Calu3 (cell line): Measurements from ENCODE around the gene NNT. TPM values are rescaled to one million over a fixed set of nuclear protein-coding genes. Genes with fewer than 3 reads are reported as not detected.

Experiments
- BruUV-seq: library from RNA; stranded (reverse); fragments of 400-500 nt; replicated peaks from 2 replicates; lab custom pipeline; 2021; lab: Mats Ljungman, UMichigan
- CTCF ChIA-PET: fragments of 300-600 bp; sonication (Branson Sonifier 250); formaldehyde crosslinking; loops from one replicate; lab custom pipeline; 2022; ENCODE audit warnings: antibody characterized with exemption; lab: Charles Lee
- DNase-seq: peaks from one replicate; pipeline ENCODE4 v3.0.0; 2022
- H3K27ac Mint-ChIP-seq: one replicate; pipeline ENCODE4 v1.8.0; 2022; ENCODE audit warnings: mixed read lengths; ENCODE audit not compliant: unreplicated experiment
- H3K27me3 Mint-ChIP-seq: one replicate; pipeline ENCODE4 v1.8.0; 2022; ENCODE audit warnings: mixed read lengths; ENCODE audit not compliant: unreplicated experiment
- H3K36me3 Mint-ChIP-seq: one replicate; pipeline ENCODE4 v1.8.0; 2022; ENCODE audit warnings: mild to moderate bottlenecking, moderate library complexity, mixed read lengths; ENCODE audit not compliant: insufficient read depth, unreplicated experiment
- H3K4me1 Mint-ChIP-seq: one replicate; pipeline ENCODE4 v1.8.0; 2022; ENCODE audit warnings: mild to moderate bottlenecking, low read depth, mixed read lengths; ENCODE audit not compliant: unreplicated experiment
- H3K4me3 Mint-ChIP-seq: one replicate; pipeline ENCODE4 v1.8.0; 2022; ENCODE audit warnings: mild to moderate bottlenecking, low read depth, moderate library complexity, mixed read lengths; ENCODE audit not compliant: unreplicated experiment
- H3K9me3 Mint-ChIP-seq: one replicate; pipeline ENCODE4 v1.8.0; 2022; ENCODE audit warnings: low read depth, mixed read lengths; ENCODE audit not compliant: unreplicated experiment
- intact Hi-C: fragments of 100-400 bp; cut with micrococcal nuclease; formaldehyde crosslinking; loops from one replicate; pipeline ENCODE4 v1.10.0; 2022; ENCODE audit not compliant: unreplicated experiment
- total RNA-seq: library from RNA; stranded (reverse); gene quantifications from 2 replicates; pipeline ENCODE4 v1.2.3, GENCODE V29; 2022
- TF ChIP-seq, protein P1 (sequence below): fragments of 200-600 bp; IDR thresholded peaks from one replicate; pipeline ENCODE4 v1.8.0; 2022; ENCODE audit warnings: antibody characterized with exemption; ENCODE audit not compliant: unreplicated experiment

The NNT gene
- total RNA-seq, 1 experiment from 2014 or later = 72.4 TPM

DNA sequence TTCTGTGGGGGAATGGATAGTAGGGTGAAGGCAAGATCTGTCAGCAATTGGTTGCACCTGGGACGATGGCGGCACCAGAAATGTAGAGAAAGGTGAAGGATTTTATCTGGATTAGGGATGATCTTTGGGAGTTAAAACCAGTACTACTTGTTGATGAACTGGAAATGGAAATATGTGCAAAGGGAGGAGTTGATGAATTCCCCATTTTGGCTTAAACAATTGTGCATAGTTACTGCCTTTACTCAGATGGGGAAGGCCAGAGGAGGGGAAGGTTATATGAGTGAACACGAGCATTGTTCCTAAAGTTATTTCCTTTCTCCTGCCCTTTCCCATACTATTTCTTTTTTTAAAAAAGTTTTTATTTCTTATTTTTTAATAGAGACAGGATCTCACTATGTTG lies 19.1 kb downstream of the NNT start:
- intact Hi-C loops = no loop called here
- BruUV-seq = no TSS peak
- Mint-ChIP-seq H3K27ac (no peak overlapping the region), H3K9me3 (no peaks in the 10 kb centered on the region), H3K27me3 (no peaks in the 10 kb centered on the region), H3K4me1 (no peaks in the 10 kb centered on the region), H3K4me3 (no peak overlapping the region), H3K36me3 (no peaks in the 10 kb centered on the region)
- CTCF ChIA-PET = interaction anchor here (0.6 kb wide), 1 partner anchor 16 kb away, joined by 5 read pairs; no protein-coding TSS in a partner anchor
- TF ChIP-seq, protein P1, sequence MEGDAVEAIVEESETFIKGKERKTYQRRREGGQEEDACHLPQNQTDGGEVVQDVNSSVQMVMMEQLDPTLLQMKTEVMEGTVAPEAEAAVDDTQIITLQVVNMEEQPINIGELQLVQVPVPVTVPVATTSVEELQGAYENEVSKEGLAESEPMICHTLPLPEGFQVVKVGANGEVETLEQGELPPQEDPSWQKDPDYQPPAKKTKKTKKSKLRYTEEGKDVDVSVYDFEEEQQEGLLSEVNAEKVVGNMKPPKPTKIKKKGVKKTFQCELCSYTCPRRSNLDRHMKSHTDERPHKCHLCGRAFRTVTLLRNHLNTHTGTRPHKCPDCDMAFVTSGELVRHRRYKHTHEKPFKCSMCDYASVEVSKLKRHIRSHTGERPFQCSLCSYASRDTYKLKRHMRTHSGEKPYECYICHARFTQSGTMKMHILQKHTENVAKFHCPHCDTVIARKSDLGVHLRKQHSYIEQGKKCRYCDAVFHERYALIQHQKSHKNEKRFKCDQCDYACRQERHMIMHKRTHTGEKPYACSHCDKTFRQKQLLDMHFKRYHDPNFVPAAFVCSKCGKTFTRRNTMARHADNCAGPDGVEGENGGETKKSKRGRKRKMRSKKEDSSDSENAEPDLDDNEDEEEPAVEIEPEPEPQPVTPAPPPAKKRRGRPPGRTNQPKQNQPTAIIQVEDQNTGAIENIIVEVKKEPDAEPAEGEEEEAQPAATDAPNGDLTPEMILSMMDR = no peak
- DNase-seq = no peak

DNA sequence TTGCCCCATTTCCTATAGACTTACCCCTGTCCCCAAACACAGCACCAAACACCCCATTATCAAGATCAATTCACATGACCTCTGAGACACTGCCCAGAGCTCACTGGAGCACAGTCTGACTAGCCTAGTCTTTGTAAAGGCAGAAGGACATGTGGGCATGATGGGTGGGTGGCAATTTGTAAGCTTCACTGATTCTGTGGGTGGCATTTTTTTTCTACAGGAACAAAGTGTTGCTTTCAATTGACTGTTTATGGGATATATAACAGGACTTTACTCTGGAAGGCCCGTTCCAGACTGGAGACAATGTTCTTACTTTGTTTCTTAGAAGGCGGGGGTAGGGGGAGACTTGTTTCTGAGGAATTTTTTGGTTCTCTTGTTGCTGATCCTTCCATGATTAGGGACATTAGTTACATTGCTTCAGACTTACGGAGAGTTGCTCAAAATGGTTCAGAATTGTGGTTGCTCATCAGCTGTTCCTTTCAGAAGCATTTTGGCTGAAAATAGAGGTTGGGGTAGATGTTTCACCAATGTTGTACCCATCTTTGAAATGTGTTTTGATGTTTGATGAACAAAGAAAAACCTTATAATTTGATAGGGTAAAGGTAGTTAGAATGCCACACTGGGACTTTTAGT lies 20.2 kb downstream of the NNT start:
- Mint-ChIP-seq H3K27me3 (no peaks in the 10 kb centered on the region), H3K27ac (no peak overlapping the region), H3K36me3 (no peaks in the 10 kb centered on the region), H3K4me3 (no peak overlapping the region), H3K4me1 (no peaks in the 10 kb centered on the region), H3K9me3 (no peaks in the 10 kb centered on the region)
- TF ChIP-seq, protein P1 = no peak
- CTCF ChIA-PET = no interaction called here
- DNase-seq = no peak
- intact Hi-C loops = no loop called here
- BruUV-seq = no TSS peak

DNA sequence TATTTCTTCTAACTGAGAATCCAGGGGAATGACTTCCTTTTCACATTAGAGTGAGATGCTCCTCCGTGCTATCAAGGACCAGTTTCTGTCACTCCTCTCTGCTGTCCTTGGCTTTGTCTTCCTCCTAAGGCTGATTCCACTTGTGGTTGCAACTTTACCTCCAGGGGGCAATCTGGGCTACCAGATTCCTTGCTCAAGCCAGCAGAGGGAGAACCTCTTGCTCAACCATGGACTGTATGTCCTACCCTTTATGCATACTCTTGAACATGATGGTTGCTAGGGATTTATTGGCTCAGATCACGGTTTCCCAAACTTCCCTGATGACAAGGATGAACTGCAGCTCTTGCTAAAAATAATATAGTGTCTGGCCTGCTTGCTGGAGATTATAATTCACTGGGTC lies 24.0 kb downstream of the NNT start:
- CTCF ChIA-PET = no interaction called here
- TF ChIP-seq, protein P1 = peak; percentile 59
- no peaks in the 10 kb centered on the region for H3K27me3 Mint-ChIP-seq
- H3K27ac Mint-ChIP-seq = no peak overlapping the region
- H3K36me3 Mint-ChIP-seq = no peaks in the 10 kb centered on the region
- intact Hi-C loops = no loop called here
- no peaks in the 10 kb centered on the region for H3K9me3 Mint-ChIP-seq
- no peak overlapping the region for H3K4me3 Mint-ChIP-seq
- peaks cover 8% of the 10 kb centered on the region for H3K4me1 Mint-ChIP-seq
- DNase-seq = peak; percentile 52
- no TSS peak for BruUV-seq

DNA sequence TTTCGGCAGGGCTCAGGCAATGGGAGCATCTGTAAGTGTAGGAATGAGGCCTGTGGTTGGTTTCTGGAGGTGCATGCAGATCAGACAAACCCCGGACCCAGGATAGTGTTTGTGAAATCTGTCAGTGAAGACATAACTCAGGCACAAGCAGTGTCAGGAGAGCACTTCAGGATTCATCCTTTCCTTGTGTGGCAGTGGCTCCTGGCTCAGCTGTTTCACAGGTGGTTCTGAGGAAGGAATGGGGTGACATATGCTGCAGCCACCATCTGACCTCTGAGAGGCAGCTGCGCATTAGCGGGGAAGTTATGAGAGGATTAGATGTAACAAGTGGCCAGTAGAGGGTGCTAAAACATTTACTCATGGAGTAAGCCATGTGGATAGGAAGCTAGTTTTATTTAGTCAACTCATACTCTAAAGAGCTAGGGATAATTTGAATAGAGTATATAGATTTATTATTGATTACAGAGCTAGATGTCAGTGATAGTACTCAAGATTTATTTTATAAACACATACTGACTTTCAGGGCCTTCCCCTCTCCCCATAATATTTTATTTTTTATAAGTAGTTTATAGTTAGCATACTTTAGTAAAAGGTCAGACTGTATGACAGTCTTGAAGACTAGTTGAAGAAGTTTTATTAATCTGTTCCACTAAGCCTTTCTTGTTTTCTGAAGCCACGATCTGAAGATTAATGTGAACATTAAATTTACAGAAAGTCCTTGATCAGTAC lies 28.4 kb downstream of the NNT start:
- Mint-ChIP-seq H3K36me3 (no peaks in the 10 kb centered on the region), H3K4me3 (no peak overlapping the region), H3K27me3 (no peaks in the 10 kb centered on the region), H3K4me1 (peaks cover 24% of the 10 kb centered on the region), H3K9me3 (no peaks in the 10 kb centered on the region), H3K27ac (no peak overlapping the region)
- DNase-seq = peak; percentile 50
- CTCF ChIA-PET = interaction anchor here (0.6 to 1.6 kb wide), 10 partner anchors 16 to 1143 kb away, joined by 3 to 8 read pairs (median 4); partner anchors contain the start of genes C5orf34, NNT and TMEM267
- TF ChIP-seq, protein P1 = peak; percentile 44
- no TSS peak for BruUV-seq
- intact Hi-C loops = loop anchor here (2.0 kb wide), 1 partner anchor 701 kb away; no protein-coding TSS in a partner anchor
